ENCODE results near the gene RBMS1.

Gene RBMS1

DNA sequence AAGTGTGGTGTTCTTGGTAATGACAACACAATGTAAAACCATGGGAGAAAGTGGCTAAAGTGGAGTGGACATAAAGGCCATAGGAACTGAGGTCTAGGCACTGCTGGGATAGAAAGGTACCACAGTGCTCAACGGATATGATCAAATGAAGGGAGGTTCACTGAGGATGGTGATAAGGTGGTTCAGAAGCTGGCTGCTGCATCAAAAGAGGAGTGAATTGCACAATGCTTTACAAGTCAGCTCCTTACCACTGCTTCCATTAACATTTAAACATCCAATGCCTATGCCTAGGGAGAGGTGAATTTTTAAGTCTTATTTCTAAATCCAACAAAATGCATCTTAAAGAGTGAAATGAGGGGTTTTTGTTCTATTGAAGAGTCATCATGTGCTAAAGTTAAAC lies 193.4 kb downstream of the RBMS1 start:
- no peak for DNase-seq

DNA sequence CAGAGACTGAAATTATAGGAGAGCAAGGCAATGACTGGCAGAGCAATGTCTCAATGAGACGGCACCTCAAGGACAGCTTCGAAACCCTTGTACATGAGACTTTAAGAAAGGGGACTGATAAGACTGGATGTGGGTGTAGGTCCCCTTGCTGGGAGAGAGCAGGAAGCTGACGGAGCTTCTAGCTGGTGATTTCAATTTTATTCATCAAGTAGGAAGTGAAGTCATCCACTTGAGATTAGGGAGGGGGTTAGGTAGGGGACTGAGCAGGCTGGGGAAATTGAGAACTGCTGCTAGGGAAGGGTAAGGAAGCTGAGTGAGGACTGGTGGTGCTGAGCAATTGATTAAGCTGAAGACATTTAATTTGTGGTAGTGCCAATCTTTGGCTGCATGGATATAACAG lies 194.1 kb downstream of the RBMS1 start:
- no peak for DNase-seq

DNA sequence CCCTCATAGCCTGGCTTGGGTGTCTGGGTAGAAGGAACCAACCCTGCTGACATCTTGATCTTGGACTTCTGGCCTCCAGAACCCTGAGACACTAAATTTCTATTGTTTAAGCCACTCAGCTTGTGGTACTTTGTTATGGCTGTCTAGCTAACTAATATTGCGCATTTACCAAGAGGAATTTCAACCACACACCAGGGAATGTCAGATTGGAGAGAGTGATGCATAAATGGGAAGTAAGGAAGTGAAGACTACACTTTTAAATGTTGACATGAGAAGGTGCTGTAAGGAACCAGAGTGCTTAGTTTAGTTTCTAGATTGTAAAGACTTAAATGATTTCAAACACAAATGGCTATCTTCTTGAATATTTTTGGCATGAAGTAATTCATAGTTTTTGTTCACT lies 194.6 kb downstream of the RBMS1 start:
- DNase-seq, result no peak

DNA sequence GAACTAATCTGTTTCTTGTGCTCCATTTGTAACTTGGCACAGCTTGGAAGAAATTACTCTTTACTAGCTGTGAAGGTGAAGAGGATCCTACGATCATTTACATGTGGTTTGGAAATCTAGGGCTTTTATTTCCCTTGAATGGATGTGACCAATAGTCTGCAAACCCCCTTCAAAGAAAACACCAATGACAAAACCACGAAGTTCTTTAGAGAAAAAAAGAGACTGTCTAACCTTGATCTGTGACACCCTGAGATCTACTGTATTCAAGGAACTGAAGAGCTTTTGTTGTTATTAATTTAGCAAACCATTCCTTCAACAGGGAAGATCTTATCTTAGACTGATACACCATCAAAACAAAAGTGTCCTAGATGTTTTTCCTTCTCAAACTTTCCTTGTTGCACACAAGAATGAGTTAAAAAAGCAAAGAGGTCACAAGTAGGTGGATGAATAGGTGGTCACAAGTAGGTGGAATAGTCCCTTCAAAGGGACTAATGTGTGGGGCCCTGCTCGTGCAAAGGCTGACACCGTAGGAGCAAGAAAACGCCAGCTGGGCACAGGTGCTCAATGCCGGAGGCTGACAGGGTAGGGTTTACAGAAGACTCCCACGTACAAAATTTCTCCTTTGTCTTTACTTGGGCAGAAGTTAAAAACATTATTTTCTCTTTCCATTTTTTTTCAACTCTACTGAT lies 197.9 kb downstream of the RBMS1 start:
- no peak for DNase-seq

DNA sequence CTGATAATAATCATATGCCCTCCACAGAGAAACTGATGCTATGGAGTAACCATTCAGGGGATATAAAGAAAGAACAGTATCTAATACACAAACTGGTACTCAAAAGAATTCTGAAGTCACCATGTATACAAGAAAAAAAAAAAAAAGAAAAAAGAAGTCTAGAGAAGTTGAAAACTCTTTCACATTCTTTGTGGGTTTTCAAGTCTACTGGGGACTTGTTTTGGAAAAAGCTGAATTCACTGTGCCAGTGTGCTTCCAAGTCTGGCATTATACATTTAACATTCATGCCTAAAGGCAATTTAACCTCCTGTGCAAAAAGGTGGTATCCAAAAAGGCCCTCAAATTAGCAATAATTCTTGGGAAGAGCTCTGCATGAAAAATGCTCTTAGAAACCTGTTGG lies 198.7 kb downstream of the RBMS1 start:
- DNase-seq, result no peak

DNA sequence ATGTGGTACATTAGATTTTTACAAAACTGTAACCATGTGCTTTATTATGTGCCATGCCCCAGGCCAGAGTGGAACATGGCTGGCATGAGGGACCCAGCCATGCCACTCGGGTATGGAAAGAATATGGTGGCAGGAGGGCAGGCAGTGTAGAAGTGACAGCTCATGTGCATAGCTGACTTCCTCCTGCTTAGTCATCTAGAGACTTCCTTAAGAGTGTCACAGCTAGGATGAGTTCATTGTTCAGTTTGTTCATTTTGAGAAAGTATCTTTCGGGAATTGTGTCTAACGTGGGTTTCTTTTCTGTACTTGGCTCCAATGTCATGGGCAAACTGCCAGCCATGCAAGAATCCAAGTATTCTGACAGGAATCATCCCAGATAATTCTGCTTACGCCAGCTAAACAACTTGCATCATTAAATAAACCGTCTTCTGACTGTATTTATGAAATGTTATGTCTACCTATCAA lies 199.2 kb downstream of the RBMS1 start:
- no peak for DNase-seq

DNA sequence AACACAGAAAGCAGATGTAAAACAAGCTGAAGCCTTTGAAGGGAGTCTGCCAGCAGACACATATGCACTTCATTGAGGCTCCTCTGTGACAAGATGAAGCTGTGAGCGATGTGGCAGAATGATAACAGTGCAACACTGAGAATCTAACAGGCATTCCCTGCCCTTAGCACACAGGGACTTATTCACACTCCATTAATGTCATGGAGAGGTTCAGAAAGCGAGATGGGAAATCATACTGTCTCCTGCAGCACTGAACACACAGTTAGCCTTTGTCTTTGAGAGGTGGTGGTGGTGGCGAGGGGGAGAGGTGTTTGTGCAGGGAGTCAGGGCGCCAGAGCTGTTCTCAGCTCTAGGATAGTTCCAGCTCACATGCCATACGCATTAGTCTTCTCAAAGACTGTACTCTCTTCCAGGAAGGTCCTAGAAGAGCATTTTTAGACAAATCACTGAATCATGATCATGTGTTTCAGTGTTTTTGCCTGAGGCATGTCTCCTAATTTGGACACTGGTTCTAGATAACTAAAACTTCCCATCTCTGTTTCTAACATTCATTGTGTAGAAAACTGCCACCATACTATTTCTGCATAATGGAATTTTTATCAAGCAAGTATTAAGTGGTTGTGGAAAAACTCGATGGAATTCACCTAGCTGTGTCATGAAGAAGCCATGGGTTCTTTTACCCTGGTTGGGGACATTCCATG lies 200.1 kb downstream of the RBMS1 start:
- no peak for DNase-seq

DNA sequence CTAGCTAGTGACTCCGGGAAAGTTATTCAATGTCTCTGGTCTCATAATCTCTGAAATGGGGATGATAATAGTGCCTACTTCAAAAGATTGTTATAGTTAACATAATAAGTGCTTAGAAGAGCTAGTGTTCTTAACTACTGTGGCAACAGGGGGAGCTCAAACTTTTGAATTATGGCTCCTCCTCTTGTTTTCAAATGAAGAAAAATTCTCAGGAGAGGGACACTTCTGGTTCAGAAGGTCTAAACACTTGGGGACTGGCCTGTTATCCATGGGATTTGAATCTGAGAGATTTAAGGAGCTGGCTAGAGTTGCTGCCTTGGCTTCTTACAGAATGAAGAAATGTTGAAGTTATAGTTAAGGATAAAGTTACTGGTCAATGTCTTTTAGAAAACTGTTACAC lies 201.4 kb downstream of the RBMS1 start:
- no peak for DNase-seq

DNA sequence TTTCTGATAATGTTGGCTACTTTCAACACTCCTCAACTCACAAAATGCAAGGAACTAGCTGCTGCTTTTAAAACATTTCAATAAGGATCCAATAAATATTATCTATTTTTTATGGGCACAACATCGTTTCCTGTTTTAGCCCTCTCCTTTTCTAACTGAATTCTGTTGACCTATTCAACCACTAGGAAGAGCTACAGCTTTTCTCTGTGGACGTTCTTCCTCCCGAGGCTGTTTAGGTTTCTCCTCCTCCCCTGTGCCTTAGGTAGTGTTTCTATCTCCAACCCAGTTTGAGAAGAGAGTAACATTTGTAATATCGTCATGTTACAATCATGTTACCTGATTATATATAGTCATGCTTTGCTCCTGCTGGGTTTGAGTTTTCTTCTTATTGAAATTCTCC lies 202.2 kb downstream of the RBMS1 start:
- DNase-seq, result no peak

DNA sequence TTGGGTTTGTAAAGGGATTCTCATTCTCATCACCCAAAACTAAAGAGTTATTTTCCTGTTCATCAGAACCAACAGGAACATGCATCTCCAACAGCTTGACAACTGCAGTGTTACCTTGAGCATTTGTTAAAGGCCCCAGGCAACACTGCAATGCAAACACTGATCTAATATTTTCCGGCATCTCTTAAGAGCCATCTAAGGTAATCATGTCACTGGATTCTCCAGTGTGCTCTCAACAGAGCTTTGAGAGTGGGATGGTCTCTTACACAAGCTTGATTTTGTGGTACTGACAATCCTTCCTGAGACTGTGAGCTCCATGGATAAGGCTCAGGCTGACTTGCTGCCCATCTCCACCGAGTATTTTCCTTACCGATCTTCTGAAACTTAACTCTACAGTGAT lies 203.0 kb downstream of the RBMS1 start:
- DNase-seq, result no peak

DNA sequence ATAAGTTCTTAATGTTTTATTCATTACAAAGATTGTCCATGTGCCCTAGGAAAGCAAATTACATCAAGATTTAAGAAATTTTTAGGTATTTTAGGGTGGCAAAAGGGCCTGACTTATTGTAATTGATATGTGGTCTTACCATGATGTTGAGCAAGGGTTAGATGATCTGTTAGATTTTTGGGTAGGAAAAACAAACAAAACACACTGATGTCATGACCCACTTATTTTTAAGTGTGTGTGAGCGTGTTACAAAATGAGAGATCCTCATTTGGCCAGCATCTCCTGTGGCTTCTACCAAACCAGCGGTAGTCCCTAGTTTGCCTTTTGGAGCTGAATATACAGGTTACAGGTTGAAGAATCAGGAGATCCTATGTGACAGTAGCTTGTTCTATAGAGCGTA lies 203.8 kb downstream of the RBMS1 start:
- no peak for DNase-seq

DNA sequence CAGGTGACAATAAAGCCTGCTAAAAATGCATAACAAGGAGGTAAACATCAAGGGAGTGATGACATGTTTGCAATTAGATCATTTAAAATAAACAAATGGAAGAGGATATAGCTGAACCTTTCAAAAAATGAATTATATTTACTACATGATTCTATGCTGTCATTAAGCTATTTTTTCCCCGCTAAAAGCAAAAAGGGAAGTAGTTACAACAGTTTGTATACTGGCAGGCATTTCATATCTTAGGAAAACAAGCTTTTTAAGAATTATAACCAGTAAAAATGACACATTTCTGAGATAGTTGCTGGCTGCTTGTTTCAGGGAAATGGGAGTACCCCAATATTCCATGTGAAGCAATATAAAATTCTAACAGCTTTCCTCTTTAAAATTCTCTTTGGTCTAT lies 204.5 kb downstream of the RBMS1 start:
- DNase-seq, result no peak

DNA sequence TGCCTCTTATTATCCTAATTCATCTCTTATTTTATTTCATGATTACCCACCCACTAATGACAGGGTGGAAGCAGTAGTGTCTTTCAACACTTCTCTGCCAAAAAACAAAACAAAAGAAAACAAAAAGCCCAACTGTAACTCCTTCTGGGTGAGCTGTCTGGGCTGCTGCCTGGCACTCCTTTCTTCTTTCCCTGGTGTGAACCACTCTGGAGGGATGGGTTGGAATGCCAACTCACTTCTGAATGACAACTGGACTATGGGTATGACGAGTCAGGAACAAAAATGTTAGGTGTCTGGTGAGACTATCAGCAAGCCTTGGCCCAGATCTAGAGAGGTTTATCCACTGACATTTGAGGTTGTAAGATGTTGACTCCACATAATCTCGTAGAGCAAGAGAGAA lies 205.3 kb downstream of the RBMS1 start:
- DNase-seq, result no peak

DNA sequence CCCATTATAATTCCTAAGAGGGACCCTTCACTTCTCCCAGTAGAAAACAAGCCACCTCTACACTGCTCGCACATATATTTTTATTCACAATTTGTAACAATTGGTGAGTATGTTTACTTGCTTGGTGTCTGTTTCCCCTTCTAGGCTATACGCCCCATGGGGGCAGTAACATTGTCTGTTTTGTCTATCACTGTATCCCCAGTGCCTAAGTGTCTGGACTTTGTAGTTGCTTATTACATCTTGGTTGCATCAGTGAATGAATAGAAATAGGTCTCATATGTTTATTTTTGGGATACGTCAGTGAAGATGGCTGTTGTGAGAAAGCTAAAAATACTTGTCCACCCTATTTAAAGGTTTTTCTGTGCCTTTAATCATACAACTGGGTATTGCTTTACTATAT lies 206.1 kb downstream of the RBMS1 start:
- DNase-seq, result no peak

DNA sequence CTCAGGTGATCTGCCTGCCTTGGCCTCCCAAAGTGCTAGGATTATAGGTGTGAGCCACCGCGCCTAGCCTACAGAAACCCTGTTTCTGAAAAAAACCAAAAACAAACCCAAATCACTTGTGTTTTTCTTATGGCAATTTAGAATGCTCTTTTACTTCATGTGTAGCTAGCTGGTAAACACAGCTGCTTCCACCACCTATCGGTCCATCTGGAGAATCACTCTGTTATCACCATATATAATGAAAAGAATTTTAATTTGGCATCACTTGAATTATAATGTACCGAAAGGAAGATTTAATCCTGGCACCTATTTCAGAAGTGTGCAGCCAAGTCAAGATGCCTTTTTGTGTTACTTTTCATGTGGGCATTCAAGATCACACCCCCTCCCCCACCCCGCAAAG lies 207.1 kb downstream of the RBMS1 start:
- no peak for DNase-seq

DNA sequence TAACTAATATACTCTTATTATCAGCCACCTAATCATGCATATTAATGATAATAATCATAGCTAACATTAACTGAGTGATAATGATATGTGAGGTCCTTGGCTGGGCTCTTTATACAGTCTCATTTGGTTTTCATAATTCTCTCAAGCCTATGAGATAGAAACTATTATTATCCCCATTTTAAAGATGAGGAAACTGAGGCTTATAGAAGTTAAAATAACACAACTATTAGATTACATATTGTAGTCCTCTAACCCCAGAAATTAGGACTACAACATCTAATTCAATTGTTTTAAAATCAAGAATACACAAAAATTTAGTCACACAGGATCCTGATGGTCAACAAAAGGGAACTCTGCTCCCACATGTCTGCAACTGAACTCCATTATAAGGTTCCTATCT lies 209.9 kb downstream of the RBMS1 start:
- DNase-seq, result no peak

DNA sequence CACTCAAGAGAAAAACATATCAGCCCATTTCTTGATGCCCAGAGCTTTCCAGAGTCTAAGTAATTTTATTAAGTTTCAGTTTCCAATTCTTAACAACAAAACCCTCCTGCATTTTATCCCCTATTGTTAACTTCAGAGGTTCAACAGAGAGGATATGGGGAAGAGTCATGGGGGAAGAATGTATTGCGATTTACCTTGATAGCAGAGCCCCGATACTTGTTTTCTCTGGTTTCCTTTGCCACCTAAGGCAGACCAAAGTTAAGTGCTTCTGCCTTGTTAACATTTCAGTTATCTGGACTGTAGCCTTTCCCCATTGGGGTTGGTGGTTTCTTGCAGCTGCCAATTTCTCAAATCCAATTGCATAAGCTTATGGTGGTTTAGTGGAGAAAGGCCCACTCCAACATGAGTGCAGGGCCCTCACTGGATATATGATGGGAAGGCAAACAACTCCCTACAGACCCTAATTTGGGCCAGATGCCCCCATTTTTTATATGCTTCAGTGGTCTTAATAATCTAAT lies 211.5 kb downstream of the RBMS1 start:
- DNase-seq, result no peak

DNA sequence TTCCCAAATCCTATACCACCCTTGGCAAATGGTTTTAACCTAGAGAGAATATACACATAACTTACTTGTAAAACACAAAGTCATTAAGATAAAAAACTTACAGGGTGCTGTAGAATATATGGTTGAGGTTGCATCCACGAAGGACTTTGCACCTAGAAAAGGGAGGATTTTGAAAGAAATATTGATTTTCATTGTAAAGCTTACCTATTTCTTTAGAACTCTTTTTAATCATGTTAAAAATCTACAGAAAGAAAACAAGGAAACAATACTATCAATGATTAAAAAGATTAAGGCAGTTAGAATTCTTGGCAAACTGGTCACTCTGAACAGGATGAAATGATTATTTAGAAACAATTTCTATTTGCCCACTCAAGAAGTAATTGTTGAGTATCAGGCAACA lies 212.4 kb downstream of the RBMS1 start:
- DNase-seq, result no peak

DNA sequence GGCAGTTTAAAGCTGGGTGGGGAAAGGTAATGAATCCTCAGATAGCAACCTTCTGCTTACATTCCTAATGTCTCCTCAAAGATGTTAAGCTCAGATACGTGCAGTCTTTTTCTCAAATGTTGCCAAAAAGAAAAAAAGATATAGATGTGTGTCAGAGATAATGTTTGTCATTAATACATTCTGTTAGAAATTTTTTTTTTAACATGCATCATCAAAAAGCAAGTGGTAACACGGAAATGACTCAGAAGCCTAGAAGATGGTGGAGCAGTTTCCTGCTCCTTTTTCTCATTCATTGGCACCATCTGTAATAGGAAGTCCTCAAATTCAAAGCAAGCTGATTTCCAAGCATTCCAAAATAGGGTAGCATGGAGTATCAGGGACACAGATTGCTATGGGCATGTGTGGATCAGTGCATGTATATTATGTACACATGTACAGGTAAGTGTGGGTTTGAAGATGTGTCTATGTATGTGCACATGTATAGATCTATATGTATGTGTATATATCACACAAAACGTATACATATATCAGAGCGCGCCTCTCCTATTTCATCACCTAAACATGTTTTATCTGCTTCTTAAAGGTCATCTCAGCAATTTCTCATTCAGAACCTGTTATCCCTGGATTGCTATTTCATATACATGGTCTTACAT lies 213.7 kb downstream of the RBMS1 start:
- DNase-seq, result no peak

DNA sequence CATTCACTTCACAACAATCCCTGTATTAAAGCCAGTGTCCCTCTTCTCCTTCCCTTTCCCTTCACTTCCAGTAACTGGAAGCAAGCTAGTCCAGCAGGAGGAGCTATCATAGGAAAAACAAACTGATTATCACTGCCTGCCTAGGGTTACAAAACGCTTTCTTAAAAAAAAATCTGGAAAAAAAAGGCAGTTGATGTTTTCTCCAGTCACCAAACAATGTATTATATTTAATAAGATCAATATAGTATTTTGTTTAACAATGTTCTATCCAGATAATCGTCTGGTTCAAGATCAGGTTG lies 214.8 kb downstream of the RBMS1 start:
- DNase-seq, result no peak

DNA sequence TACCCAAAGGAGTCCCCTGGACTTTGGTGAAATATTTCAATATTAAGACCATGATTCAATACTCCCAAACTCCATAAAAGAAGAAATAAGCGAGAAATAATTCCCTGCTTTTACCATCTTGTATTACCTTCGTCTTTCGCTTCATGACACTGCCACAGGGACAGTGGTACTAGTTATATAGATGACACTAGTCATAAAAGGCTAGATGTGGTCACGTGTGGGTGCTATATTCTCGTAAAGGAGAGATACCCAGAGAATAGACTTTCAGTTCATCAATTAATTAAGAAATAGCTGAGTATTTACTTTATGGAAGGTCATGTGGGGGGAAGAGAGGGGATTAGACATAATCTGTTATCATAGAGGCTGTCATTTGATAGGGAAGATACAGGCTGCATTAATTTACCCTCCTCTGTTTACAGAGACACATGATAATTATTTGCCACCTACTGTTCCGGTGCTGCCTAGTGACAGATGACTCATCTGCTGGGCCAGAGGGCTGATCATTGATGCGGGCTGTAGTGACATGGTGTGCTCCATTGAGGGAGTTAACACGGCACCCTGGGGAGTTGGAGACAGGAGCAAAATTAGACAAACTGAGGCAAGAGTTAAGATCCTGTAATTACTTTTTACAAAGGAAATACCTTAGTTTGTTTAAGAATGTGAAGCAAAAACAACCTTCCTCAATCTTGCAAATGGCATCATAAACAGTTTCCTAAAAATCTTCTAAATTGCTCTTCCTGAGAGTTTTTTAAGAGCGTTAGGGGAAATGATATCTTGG lies 215.3 kb downstream of the RBMS1 start:
- no peak for DNase-seq

DNA sequence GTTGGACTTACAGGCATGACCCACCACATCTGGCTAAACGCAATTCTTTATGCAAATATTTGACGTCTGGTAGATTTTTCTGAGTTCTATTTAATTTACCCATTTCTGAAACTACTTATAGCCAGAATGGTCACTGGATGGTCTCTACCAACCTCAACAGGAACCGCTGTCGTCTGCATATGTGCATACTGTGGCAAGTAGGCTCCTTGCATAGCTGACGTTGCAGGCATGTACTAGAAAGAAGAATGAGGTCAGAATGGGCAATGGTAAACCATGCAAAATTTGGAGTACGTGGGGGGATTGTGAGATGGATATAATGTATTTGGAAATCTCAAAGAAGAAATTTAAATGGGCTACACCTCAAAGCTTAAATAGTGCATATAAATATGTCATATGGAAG lies 216.5 kb downstream of the RBMS1 start:
- no peak for DNase-seq

DNA sequence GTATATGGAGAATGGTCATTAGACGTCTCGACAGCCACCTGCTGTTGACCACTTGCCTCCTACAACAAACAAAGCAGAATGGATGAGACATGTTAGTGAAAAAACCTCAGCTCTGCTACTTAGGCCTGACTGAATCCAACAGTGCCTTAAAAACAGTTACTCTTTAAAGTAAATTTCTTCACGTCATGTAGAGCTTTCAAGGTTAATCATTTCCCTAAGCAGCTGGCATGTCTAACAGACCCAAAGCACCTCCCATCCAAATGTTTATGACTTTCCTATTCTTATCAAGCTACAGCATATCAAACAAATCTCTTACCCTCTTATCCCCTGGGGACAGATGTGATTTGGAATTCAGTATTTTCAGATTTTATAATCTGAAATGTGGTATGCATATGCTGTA lies 218.0 kb downstream of the RBMS1 start:
- no peak for DNase-seq
